K562 (cell line): ENCODE results near the gene OR2V2. TPM values are rescaled to one million over a fixed set of nuclear protein-coding genes. Genes with fewer than 3 reads are reported as not detected.

Experiments
- ADNP ChIP-seq: fragments of 200-800 bp; sonication (Bioruptor generic); IDR thresholded peaks from 2 replicates; pipeline ENCODE4 v1.6.1; 2016; ENCODE audit warnings: missing genetic modification characterization, missing compliant biosample characterization
- FOXA3 ChIP-seq, 2 experiments: fragments of 450-650 bp in 1 of 2; sonication (generic) in 1 of 2; formaldehyde crosslinking; IDR thresholded peaks in 1 of 2; conservative IDR thresholded peaks in 1 of 2; 2 replicates each; pipeline versions ENCODE4 v1.4.0 to v1.8.0; 2020 to 2022; ENCODE audit warnings: mild to moderate bottlenecking in 2 of 2, missing genetic modification reagents in 1 of 2
- KDM2B ChIP-seq: fragments of 250-450 bp; sonication (Bioruptor Pico); IDR thresholded peaks from 2 replicates; pipeline ENCODE4 v1.8.0; 2021; ENCODE audit warnings: mild to moderate bottlenecking, moderate library complexity
- KLF1 ChIP-seq: fragments of 450-650 bp; IDR thresholded peaks from 2 replicates; pipeline ENCODE4 v1.6.1; 2016; ENCODE audit warnings: missing genetic modification characterization, missing compliant biosample characterization
- L3MBTL2 ChIP-seq: fragments of 450-650 bp; IDR thresholded peaks from 2 replicates; pipeline ENCODE4 v1.6.1; 2016; ENCODE audit warnings: mild to moderate bottlenecking, moderate library complexity
- RBBP5 ChIP-seq: fragments of 200-600 bp; sonication (generic); IDR thresholded peaks from 2 replicates; pipeline ENCODE4 v1.6.1; 2012; ENCODE audit warnings: borderline replicate concordance, mild to moderate bottlenecking, low read length, control low read depth, inconsistent platforms; ENCODE audit not compliant: insufficient read depth, poor library complexity, severe bottlenecking
- ZNF766 ChIP-seq: fragments of 200-800 bp; sonication (Bioruptor generic); conservative IDR thresholded peaks from 2 replicates; pipeline ENCODE4 v1.6.1; 2016; ENCODE audit warnings: missing genetic modification characterization, missing compliant biosample characterization
- ZSCAN29 ChIP-seq: fragments of 450-650 bp; IDR thresholded peaks from 2 replicates; pipeline ENCODE4 v1.6.1; 2017
- polyA plus RNA-seq, 8 experiments: library from polyadenylated mRNA; depleted of rRNA in 4 of 8; stranded (reverse) in 5 of 8; unstranded in 3 of 8; fragments of >200 nt; fragmentation: Nextera tagmentation in 2 of 8; fragmentation: Illumina TruSeq in 1 of 8; extraction: Ambion mirVana in 2 of 8; extraction: Trizol in 1 of 8; gene quantifications; 2 replicates each; pipeline versions ENCODE4 v1.2.1 to v1.2.3, GENCODE V29; 2011 to 2014; ENCODE audit warnings: inconsistent platforms in 1 of 8, missing spikeins in 1 of 8
- total RNA-seq, 7 experiments: library from RNA; depleted of rRNA in 6 of 7; stranded (reverse); fragments of >200 nt in 6 of 7; fragmentation: Illumina TruSeq in 2 of 7; extraction: Trizol in 2 of 7; gene quantifications; 2 replicates each; pipeline versions ENCODE4 v1.2.1 to v1.2.3, GENCODE V29; 2011 to 2021; ENCODE audit warnings: low replicate concordance in 1 of 7
- TF ChIP-seq, protein P1 (sequence below): fragments of 450-650 bp; IDR thresholded peaks from 2 replicates; pipeline ENCODE4 v1.6.1; 2016; ENCODE audit warnings: antibody characterized with exemption
- TF ChIP-seq, protein P2 (sequence below): sonication (generic); formaldehyde crosslinking; IDR thresholded peaks from 2 replicates; pipeline ENCODE4 v1.9.0; 2022; ENCODE audit warnings: mild to moderate bottlenecking, missing genetic modification reagents
- TF ChIP-seq, protein P3 (sequence below): sonication (generic); formaldehyde crosslinking; IDR thresholded peaks from 2 replicates; pipeline ENCODE4 v1.9.0; 2022; ENCODE audit warnings: mild to moderate bottlenecking, missing genetic modification reagents
- TF ChIP-seq, protein P4 (sequence below): conservative IDR thresholded peaks from 2 replicates; pipeline ENCODE4 v1.6.1; 2011; ENCODE audit warnings: low read depth, mild to moderate bottlenecking, low read length; ENCODE audit not compliant: control insufficient read depth
- TF ChIP-seq, protein P5 (sequence below): sonication (generic); formaldehyde crosslinking; IDR thresholded peaks from 2 replicates; pipeline ENCODE4 v1.8.1; 2023; ENCODE audit warnings: mild to moderate bottlenecking, missing genetic modification reagents, moderate library complexity

Gene OR2V2
- total and polyA plus RNA-seq, 9 of the 15 experiments (the other 6 are each of a cell fraction or from before 2014, with no cell fraction given) = 0.01 TPM; not detected in 8

DNA sequence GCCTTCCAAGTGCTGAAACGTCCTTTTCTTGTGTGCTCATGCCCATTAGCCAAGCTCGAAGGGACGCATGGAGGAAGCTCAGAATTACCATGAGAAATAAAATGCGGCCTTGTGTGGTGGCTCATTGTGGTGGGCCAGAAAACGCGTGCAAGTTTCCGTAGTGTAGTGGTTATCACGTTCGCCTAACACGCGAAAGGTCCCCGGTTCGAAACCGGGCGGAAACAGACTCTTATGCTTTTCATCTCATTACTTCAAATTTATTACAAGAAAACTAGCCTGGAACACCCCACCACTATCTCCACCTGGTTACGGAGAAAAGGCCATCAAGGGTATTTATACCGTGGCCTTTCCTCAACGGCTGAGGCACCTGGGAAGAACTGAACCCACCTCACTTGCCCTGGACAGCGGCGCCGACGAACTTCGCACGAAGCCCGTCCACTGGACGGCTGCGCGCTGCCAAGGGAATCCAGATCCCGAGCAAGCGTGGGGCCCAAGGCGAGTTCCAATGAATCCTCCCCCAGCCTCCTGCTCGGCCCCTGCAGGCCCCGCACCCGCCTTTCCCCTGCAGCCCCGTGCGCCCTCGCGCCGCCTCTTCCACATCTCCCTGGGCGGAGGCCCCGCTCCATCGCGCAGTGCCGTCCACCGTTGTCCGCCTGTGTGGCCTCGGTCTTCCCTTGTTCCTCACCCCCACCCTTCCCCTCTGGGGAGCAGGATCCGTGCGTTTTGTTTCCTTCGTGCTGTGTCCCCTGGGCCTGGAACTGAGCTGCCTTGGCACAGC lies 22.3 kb downstream of the OR2V2 start (continued):
- TF ChIP-seq ZNF766 (CRISPR knock-in tag) (peak; percentile 45; the same call in 1 of the 2 replicates), ADNP (tag) (peak; percentile 86), RBBP5 (peak; percentile 38), KDM2B (peak; percentile 18; the same call in 1 of the 2 replicates), ZSCAN29 (peak; percentile 71; the same call in 1 of the 2 replicates), L3MBTL2 (peak; percentile 89), KLF1 (tag) (0 out of 2 replicates have a peak, but pooled peaks have one; percentile 53), FOXA3 (CRISPR knock-in tag; conservative IDR thresholded peaks at IDR 0.05 in 1 of 2, IDR thresholded peaks at IDR 0.05 in 1 of 2) (peak in 1 of 2 experiments; percentile 49; a peak in 1 of 4 replicates)
- TF ChIP-seq, protein P1, sequence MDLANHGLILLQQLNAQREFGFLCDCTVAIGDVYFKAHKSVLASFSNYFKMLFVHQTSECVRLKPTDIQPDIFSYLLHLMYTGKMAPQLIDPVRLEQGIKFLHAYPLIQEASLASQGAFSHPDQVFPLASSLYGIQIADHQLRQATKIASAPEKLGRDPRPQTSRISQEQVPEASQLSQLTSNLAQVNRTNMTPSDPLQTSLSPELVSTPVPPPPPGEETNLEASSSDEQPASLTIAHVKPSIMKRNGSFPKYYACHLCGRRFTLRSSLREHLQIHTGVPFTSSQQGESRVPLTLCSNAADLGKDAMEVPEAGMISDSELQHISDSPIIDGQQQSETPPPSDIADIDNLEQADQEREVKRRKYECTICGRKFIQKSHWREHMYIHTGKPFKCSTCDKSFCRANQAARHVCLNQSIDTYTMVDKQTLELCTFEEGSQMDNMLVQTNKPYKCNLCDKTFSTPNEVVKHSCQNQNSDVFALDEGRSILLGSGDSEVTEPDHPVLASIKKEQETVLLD = peak; percentile 88
- TF ChIP-seq, protein P2, sequence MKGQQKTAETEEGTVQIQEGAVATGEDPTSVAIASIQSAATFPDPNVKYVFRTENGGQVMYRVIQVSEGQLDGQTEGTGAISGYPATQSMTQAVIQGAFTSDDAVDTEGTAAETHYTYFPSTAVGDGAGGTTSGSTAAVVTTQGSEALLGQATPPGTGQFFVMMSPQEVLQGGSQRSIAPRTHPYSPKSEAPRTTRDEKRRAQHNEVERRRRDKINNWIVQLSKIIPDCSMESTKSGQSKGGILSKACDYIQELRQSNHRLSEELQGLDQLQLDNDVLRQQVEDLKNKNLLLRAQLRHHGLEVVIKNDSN (CRISPR knock-in tag) = 0 out of 2 replicates have a peak, but pooled peaks have one; percentile 15
- TF ChIP-seq, protein P3, sequence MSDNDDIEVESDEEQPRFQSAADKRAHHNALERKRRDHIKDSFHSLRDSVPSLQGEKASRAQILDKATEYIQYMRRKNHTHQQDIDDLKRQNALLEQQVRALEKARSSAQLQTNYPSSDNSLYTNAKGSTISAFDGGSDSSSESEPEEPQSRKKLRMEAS = peak; percentile 77
- TF ChIP-seq, protein P4, sequence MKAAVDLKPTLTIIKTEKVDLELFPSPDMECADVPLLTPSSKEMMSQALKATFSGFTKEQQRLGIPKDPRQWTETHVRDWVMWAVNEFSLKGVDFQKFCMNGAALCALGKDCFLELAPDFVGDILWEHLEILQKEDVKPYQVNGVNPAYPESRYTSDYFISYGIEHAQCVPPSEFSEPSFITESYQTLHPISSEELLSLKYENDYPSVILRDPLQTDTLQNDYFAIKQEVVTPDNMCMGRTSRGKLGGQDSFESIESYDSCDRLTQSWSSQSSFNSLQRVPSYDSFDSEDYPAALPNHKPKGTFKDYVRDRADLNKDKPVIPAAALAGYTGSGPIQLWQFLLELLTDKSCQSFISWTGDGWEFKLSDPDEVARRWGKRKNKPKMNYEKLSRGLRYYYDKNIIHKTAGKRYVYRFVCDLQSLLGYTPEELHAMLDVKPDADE = peak; percentile 4; the same call in 1 of the 2 replicates
- TF ChIP-seq, protein P5, sequence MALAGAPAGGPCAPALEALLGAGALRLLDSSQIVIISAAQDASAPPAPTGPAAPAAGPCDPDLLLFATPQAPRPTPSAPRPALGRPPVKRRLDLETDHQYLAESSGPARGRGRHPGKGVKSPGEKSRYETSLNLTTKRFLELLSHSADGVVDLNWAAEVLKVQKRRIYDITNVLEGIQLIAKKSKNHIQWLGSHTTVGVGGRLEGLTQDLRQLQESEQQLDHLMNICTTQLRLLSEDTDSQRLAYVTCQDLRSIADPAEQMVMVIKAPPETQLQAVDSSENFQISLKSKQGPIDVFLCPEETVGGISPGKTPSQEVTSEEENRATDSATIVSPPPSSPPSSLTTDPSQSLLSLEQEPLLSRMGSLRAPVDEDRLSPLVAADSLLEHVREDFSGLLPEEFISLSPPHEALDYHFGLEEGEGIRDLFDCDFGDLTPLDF (CRISPR knock-in tag) = 0 out of 2 replicates have a peak, but pooled peaks have one; percentile 35
